ENCODE data around the gene ORAI1. TPM values are rescaled to one million over a fixed set of nuclear protein-coding genes. Genes with fewer than 3 reads are reported as not detected.
A peak's percentile ranks its signal among the peaks of the same experiment; 100 is the strongest.
"Not testable (repeated sequence)": the region's sequence is repeated elsewhere in the genome, so short reads cannot be mapped to it uniquely, and the experiment has no call there.

Gene ORAI1
- total and polyA plus RNA-seq, 2 experiments from 2014 or later: 15.0 to 39.1 TPM

DNA sequence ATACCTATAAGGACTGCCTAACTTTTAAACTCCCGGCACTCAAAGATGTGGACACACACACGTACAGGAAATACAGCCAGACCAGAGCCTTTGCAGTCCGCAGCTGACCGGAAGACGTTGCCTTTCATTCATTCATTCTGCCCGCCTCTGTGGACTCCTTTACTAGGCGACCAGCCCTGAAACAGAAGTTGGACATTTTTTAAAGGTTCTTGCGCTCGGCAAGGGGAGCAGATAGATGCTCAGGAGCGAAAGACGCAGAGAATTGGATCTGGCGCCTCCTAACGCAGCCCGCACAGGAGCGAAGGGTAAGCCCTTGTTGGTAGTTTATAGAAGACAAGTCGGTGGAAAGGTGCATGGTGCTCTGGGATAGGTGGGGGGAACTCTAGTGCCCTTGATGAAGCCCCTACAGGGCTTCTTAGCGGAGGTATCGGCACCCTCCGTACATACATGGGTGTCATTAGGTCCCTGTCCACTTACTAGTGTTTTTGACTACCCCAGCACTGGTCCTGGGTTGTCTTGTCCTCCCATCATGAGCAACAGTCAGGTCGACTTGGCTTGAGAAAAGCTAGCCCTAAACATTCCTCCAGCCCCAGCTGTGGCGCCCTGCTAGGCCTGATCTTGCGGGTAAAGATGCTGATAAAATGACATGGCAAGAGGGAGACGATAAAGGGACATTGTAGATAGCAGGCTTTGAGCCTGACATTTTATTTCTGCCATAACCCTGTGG, 45.2 kb upstream of the ORAI1 start, which contains the start of gene KDM2B:
Gene KDM2B, minus strand, starts transcription at position 65 of the 727 bp plus-strand sequence. CDS start 112 bp downstream, outside the sequence.
- peaks cover 31% of the 10 kb centered on the region for H3K4me1 ChIP-seq (ENCODE audit: insufficient read depth)
- no peaks in the 10 kb centered on the region for H3K79me2 ChIP-seq
- no peaks in the 10 kb centered on the region for H3K36me3 ChIP-seq (replicated peaks; ENCODE audit: insufficient read depth, low read depth)
- no peaks in the 10 kb centered on the region for H3K27me3 ChIP-seq
- H3K27ac ChIP-seq: peak within 1 kb of the TSS; percentile 81
- no peaks in the 10 kb centered on the region for H4K20me1 ChIP-seq (ENCODE audit: insufficient read depth, poor library complexity, severe bottlenecking)
- DNase-seq (ENCODE audit: low spot score): peak; percentile 50
- H2AFZ ChIP-seq: peak within 1 kb of the TSS; percentile 78
- TF ChIP-seq, protein P1, sequence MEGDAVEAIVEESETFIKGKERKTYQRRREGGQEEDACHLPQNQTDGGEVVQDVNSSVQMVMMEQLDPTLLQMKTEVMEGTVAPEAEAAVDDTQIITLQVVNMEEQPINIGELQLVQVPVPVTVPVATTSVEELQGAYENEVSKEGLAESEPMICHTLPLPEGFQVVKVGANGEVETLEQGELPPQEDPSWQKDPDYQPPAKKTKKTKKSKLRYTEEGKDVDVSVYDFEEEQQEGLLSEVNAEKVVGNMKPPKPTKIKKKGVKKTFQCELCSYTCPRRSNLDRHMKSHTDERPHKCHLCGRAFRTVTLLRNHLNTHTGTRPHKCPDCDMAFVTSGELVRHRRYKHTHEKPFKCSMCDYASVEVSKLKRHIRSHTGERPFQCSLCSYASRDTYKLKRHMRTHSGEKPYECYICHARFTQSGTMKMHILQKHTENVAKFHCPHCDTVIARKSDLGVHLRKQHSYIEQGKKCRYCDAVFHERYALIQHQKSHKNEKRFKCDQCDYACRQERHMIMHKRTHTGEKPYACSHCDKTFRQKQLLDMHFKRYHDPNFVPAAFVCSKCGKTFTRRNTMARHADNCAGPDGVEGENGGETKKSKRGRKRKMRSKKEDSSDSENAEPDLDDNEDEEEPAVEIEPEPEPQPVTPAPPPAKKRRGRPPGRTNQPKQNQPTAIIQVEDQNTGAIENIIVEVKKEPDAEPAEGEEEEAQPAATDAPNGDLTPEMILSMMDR (IDR thresholded peaks at IDR 0.05; ENCODE audit: poor library complexity): no peak
- TF ChIP-seq EZH2 (IDR thresholded peaks at IDR 0.05; ENCODE audit: borderline replicate concordance): no peak
- WGBS (ENCODE audit: low lambda C conversion rate, missing lambda C conversion rate): 13% methylated on average over 23 of the region's 23 CpGs
- no peaks in the 10 kb centered on the region for H3K9me3 ChIP-seq (ENCODE audit: low read depth)
- H3K9me2 ChIP-seq (replicated peaks; ENCODE audit: insufficient read depth): no peaks in the 10 kb centered on the region
- peak within 1 kb of the TSS; percentile 98 for H3K4me2 ChIP-seq
- H3K4me3 ChIP-seq: peak within 1 kb of the TSS; percentile 62

DNA sequence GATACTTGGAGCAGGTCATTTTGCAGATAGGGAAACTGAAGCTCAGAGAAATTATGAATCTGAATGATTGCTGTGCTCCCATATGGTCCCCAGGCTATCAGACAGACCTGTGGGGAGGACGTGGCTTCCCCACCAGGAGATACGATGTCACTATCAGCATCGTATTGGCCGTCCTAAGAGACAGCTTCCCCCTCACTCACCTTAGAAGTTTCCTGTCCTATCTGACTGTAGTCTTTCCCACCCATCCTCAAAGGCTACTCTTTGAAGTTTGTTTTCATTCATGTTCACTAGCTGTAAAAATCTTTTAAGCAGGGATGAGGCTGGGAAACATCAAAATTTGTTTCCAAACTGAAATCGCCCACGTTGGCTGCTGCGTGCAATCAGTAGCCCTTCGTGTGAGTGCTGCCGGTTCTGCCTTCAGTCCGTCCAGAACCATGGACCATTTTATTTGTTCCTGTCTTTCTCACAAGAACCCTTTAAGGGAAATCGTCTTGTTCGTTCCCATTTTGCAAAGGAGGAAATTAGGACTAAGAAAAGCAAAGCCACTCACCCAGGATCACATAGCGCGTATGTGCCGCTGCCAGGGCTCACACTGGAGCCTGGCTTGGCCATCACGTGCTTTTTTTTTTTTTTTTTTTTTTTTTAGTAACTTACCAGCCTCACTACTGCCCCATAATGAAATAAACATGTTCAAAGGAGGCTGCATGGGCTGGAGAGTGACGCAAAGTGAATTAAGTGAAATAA, 44.5 kb upstream of the ORAI1 start:
- Histone ChIP-seq H3K4me3 (no peak overlapping the region), H3K27ac (peak overlapping the region; percentile 49), H3K36me3 (replicated peaks; ENCODE audit: insufficient read depth, low read depth) (no peaks in the 10 kb centered on the region), H3K9me2 (replicated peaks; ENCODE audit: insufficient read depth) (no peaks in the 10 kb centered on the region), H3K27me3 (no peaks in the 10 kb centered on the region), H2AFZ (peak overlapping the region; percentile 60), H3K4me1 (ENCODE audit: insufficient read depth) (peaks cover 29% of the 10 kb centered on the region), H3K79me2 (no peaks in the 10 kb centered on the region), H4K20me1 (ENCODE audit: insufficient read depth, poor library complexity, severe bottlenecking) (no peaks in the 10 kb centered on the region), H3K4me2 (peak overlapping the region; percentile 98), H3K9me3 (ENCODE audit: low read depth) (no peaks in the 10 kb centered on the region)
- TF ChIP-seq, protein P1 (IDR thresholded peaks at IDR 0.05; ENCODE audit: poor library complexity): no peak
- no peak for TF ChIP-seq EZH2 (IDR thresholded peaks at IDR 0.05; ENCODE audit: borderline replicate concordance)
- no peak for TF ChIP-seq EZH2phosphoT487 (IDR thresholded peaks at IDR 0.05; ENCODE audit: low read depth, severe bottlenecking, unreplicated experiment)
- WGBS (ENCODE audit: low lambda C conversion rate, missing lambda C conversion rate): 29% methylated on average over 17 of the region's 17 CpGs
- DNase-seq (ENCODE audit: low spot score): no peak

DNA sequence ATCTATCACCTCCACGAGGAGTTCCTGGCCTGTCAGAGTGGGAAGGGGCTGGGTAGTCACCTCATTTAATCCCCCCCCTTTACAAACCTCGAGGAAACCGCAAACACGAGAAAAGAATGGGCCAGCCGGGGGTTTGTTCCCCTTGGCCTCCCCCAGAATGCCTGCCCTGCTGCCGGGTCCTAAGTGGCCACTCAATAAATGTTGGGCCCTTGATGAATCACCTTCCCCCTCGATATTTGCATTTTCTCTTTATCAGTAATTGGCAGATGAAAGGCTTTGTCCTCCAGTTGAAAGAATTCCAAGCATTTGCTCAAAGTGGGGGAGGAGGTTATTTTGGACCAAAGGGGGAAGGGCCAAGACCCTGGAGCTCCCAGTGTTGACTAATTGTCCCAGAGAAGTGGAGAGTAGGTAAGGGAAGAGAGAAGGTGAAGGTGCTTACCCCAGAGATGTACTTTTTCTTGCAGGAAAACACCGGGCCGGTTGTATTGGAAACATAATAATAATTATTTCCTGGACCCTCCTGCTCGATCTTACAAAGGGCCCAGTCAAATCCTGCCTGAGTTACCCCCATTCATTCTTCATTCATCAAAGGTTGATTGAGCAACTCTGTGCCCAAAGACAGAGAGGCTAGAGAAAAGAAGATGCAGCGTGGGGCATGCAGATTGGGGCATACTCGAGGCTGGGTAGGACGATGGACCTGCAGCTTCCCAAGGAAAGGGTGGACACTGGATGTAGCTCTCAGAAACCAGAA, 43.6 kb upstream of the ORAI1 start:
- Histone ChIP-seq H2AFZ (peak overlapping the region; percentile 3), H3K36me3 (replicated peaks; ENCODE audit: insufficient read depth, low read depth) (no peaks in the 10 kb centered on the region), H3K79me2 (no peaks in the 10 kb centered on the region), H3K9me3 (ENCODE audit: low read depth) (no peaks in the 10 kb centered on the region), H4K20me1 (ENCODE audit: insufficient read depth, poor library complexity, severe bottlenecking) (no peaks in the 10 kb centered on the region), H3K9me2 (replicated peaks; ENCODE audit: insufficient read depth) (no peaks in the 10 kb centered on the region), H3K4me3 (no peak overlapping the region), H3K27me3 (no peaks in the 10 kb centered on the region), H3K4me2 (peak overlapping the region; percentile 98), H3K4me1 (ENCODE audit: insufficient read depth) (peaks cover 25% of the 10 kb centered on the region), H3K27ac (peak overlapping the region; percentile 49)
- TF ChIP-seq EZH2phosphoT487 (IDR thresholded peaks at IDR 0.05; ENCODE audit: low read depth, severe bottlenecking, unreplicated experiment) (no peak), EZH2 (IDR thresholded peaks at IDR 0.05; ENCODE audit: borderline replicate concordance) (no peak)
- TF ChIP-seq, protein P1 (IDR thresholded peaks at IDR 0.05; ENCODE audit: poor library complexity): no peak
- DNase-seq (ENCODE audit: low spot score): no peak
- 21% methylated on average over 13 of the region's 13 CpGs for WGBS (ENCODE audit: low lambda C conversion rate, missing lambda C conversion rate)

DNA sequence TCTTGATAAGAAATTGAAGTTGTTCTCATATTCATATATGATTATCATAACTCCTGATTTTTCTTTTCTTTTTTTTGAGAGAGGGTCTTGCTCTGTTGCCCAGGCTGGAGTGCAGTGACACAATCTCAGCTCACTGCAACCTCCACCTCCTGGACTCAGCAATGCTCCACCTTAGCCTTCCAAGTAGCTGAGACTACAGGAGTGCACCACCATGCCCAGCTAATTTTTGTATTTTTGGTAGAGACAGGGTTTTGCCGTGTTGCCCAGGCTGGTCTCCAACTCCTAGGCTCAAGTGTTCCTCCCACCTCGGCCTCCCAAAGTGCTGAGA, 43.0 kb upstream of the ORAI1 start:
- not testable (repeated sequence) for DNase-seq (ENCODE audit: low spot score); H4K20me1 ChIP-seq (ENCODE audit: insufficient read depth, poor library complexity, severe bottlenecking); H3K36me3 ChIP-seq (replicated peaks; ENCODE audit: insufficient read depth, low read depth); H3K4me3 ChIP-seq; H3K79me2 ChIP-seq; H3K9me2 ChIP-seq (replicated peaks; ENCODE audit: insufficient read depth); H3K27me3 ChIP-seq; H3K27ac ChIP-seq; H3K9me3 ChIP-seq (ENCODE audit: low read depth)
- Histone ChIP-seq H3K4me2 (peak overlapping the region; percentile 98), H2AFZ (peak overlapping the region; percentile 3), H3K4me1 (ENCODE audit: insufficient read depth) (peaks cover 23% of the 10 kb centered on the region)
- 84% methylated on average over 2 of the region's 2 CpGs for WGBS (ENCODE audit: low lambda C conversion rate, missing lambda C conversion rate)

DNA sequence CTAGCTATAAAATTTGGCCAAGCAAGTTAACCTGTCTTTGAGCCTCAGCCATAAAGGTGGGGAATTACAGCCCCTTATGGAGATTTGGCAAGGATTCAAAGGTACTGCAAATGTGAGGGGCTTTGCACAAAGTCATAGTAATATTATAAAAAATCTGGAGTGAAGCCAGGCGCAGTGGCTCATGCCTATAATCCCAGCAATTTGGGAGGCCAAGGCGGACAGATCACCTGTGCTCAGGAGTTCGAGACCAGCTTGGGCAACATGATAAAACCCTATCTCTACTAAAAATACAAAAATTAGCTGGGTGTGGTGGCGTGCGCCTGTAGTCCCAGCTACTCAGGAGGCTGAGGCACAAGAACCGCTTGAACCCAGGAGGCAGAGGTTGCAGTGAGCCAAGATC, 41.4 kb upstream of the ORAI1 start:
- not testable (repeated sequence) for H2AFZ ChIP-seq; DNase-seq (ENCODE audit: low spot score); H3K27ac ChIP-seq; H3K9me3 ChIP-seq (ENCODE audit: low read depth); H4K20me1 ChIP-seq (ENCODE audit: insufficient read depth, poor library complexity, severe bottlenecking); H3K4me3 ChIP-seq; H3K36me3 ChIP-seq (replicated peaks; ENCODE audit: insufficient read depth, low read depth); H3K79me2 ChIP-seq; H3K9me2 ChIP-seq (replicated peaks; ENCODE audit: insufficient read depth); H3K4me2 ChIP-seq; H3K27me3 ChIP-seq
- WGBS (ENCODE audit: low lambda C conversion rate, missing lambda C conversion rate): 95% methylated on average over 6 of the region's 6 CpGs
- peaks cover 15% of the 10 kb centered on the region for H3K4me1 ChIP-seq (ENCODE audit: insufficient read depth)

All from hepatocyte (in vitro differentiated cells).